Measurements from ENCODE around the gene CNTNAP5.

The CNTNAP5 gene

GRCh38 chr2:124566518-124566970 lies 541.5 kb downstream of the CNTNAP5 start:
- FAIRE-seq, result no peak

GRCh38 chr2:124570872-124571271 lies 545.8 kb downstream of the CNTNAP5 start:
- FAIRE-seq, result no peak

GRCh38 chr2:124571836-124572235 lies 546.7 kb downstream of the CNTNAP5 start:
- FAIRE-seq, result no peak

- FAIRE-seq, result no peak
Measured at GRCh38 chr2:124572934-124573634, 548.0 kb downstream of the CNTNAP5 start.

- no peak for FAIRE-seq
Measured at GRCh38 chr2:124575497-124575896, 550.4 kb downstream of the CNTNAP5 start.

GRCh38 chr2:124580263-124580662 lies 555.2 kb downstream of the CNTNAP5 start:
- no peak for FAIRE-seq

GRCh38 chr2:124582387-124582786 lies 557.3 kb downstream of the CNTNAP5 start:
- FAIRE-seq, result no peak

- FAIRE-seq, result no peak
Measured at GRCh38 chr2:124584615-124585014, 559.5 kb downstream of the CNTNAP5 start.

GRCh38 chr2:124585277-124585676 lies 560.2 kb downstream of the CNTNAP5 start:
- FAIRE-seq, result no peak

GRCh38 chr2:124586210-124586609 lies 561.1 kb downstream of the CNTNAP5 start:
- no peak for FAIRE-seq

GRCh38 chr2:124586835-124587234 lies 561.7 kb downstream of the CNTNAP5 start:
- no peak for FAIRE-seq

- FAIRE-seq, result no peak
Measured at GRCh38 chr2:124589971-124590370, 564.9 kb downstream of the CNTNAP5 start.

GRCh38 chr2:124602759-124603158 lies 577.7 kb downstream of the CNTNAP5 start:
- no peak for FAIRE-seq

GRCh38 chr2:124604940-124605339 lies 579.9 kb downstream of the CNTNAP5 start:
- FAIRE-seq, result no peak

- no peak for FAIRE-seq
Measured at GRCh38 chr2:124607679-124608078, 582.6 kb downstream of the CNTNAP5 start.

GRCh38 chr2:124609667-124610066 lies 584.6 kb downstream of the CNTNAP5 start:
- no peak for FAIRE-seq

GRCh38 chr2:124610141-124610540 lies 585.1 kb downstream of the CNTNAP5 start:
- FAIRE-seq, result no peak

- no peak for FAIRE-seq
Measured at GRCh38 chr2:124610866-124611265, 585.8 kb downstream of the CNTNAP5 start.

- FAIRE-seq, result no peak
Measured at GRCh38 chr2:124623560-124623959, 598.5 kb downstream of the CNTNAP5 start.

GRCh38 chr2:124625561-124625960 lies 600.5 kb downstream of the CNTNAP5 start:
- no peak for FAIRE-seq

GRCh38 chr2:124626993-124627392 lies 601.9 kb downstream of the CNTNAP5 start:
- FAIRE-seq, result no peak

GRCh38 chr2:124633812-124634211 lies 608.7 kb downstream of the CNTNAP5 start:
- FAIRE-seq, result no peak

- FAIRE-seq, result no peak
Measured at GRCh38 chr2:124639524-124639923, 614.4 kb downstream of the CNTNAP5 start.

- FAIRE-seq, result no peak
Measured at GRCh38 chr2:124640221-124640750, 615.2 kb downstream of the CNTNAP5 start.
